CD8-positive, alpha-beta memory T cell (primary cell): ENCODE data around the gene ING4. TPM values are rescaled to one million over a fixed set of nuclear protein-coding genes. Genes with fewer than 3 reads are reported as not detected.

Experiments used
- CTCF ChIA-PET: fragments of 350-600 bp; sonication (Branson Sonifier 250); formaldehyde crosslinking; loops from one replicate; lab custom pipeline; 2021; ENCODE audit warnings: antibody characterized with exemption; lab: Charles Lee
- POLR2A ChIA-PET: fragments of 350-600 bp; sonication (Branson Sonifier 250); formaldehyde crosslinking; loops from one replicate; lab custom pipeline; 2021; ENCODE audit warnings: antibody characterized with exemption; lab: Charles Lee
- DNase-seq, 5 donors: peaks; one replicate each; pipeline versions ENCODE4 v3.0.0 to v3.0.0-alpha.2; 2020 to 2022; ENCODE audit warnings: mixed read lengths in 1 of 5
- H3K27ac ChIP-seq: one replicate; pipeline ENCODE4 v1.7.0; 2013; ENCODE audit warnings: low read depth, mild to moderate bottlenecking, low read length, moderate library complexity
- H3K27me3 ChIP-seq: 2 replicates; pipeline ENCODE4 v1.7.0; 2013; ENCODE audit warnings: low read length, mild to moderate bottlenecking; ENCODE audit not compliant: insufficient read depth, poor library complexity, severe bottlenecking
- H3K36me3 ChIP-seq: 2 replicates; pipeline ENCODE4 v1.7.0; 2013; ENCODE audit warnings: mild to moderate bottlenecking, low read length, moderate library complexity; ENCODE audit not compliant: insufficient read depth
- H3K4me1 ChIP-seq: 2 replicates; pipeline ENCODE4 v1.7.0; 2013; ENCODE audit warnings: mild to moderate bottlenecking, low read length, moderate library complexity; ENCODE audit not compliant: insufficient read depth
- H3K4me3 ChIP-seq: 2 replicates; pipeline ENCODE4 v1.7.0; 2013; ENCODE audit warnings: mild to moderate bottlenecking, low read length
- H3K9me3 ChIP-seq: 2 replicates; pipeline ENCODE4 v1.7.0; 2013; ENCODE audit warnings: mild to moderate bottlenecking, low read length
- H3K27ac Mint-ChIP-seq, 8 donors: one replicate each; pipeline ENCODE4 v1.8.0; 2020 to 2021; ENCODE audit warnings: mixed read lengths in 8 of 8, mild to moderate bottlenecking in 6 of 8, inconsistent platforms in 3 of 8, moderate library complexity in 3 of 8
- H3K27me3 Mint-ChIP-seq, 2 donors: one replicate each; pipeline ENCODE4 v1.8.0; 2020 to 2021; ENCODE audit warnings: mixed read lengths in 2 of 2, mild to moderate bottlenecking in 1 of 2, moderate library complexity in 1 of 2
- H3K36me3 Mint-ChIP-seq, 3 donors: one replicate each; pipeline ENCODE4 v1.8.0; 2020 to 2021; ENCODE audit warnings: mixed read lengths in 3 of 3, inconsistent platforms in 1 of 3, mild to moderate bottlenecking in 1 of 3
- H3K4me1 Mint-ChIP-seq, 3 donors: one replicate each; pipeline ENCODE4 v1.8.0; 2020 to 2021; ENCODE audit warnings: mixed read lengths in 3 of 3, inconsistent platforms in 1 of 3, mild to moderate bottlenecking in 1 of 3
- H3K4me3 Mint-ChIP-seq, 7 donors: one replicate each; pipeline ENCODE4 v1.8.0; 2020 to 2021; ENCODE audit warnings: mixed read lengths in 7 of 7, mild to moderate bottlenecking in 6 of 7, moderate library complexity in 4 of 7, inconsistent platforms in 2 of 7
- H3K9me3 Mint-ChIP-seq, 5 donors: one replicate each; pipeline ENCODE4 v1.8.0; 2020 to 2022; ENCODE audit warnings: mixed read lengths in 5 of 5, mild to moderate bottlenecking in 3 of 5, moderate library complexity in 2 of 5, inconsistent platforms in 1 of 5
- polyA plus RNA-seq: library from polyadenylated mRNA; unstranded; fragments of 300-500 nt; fragmentation: Illumina TruSeq; gene quantifications from one replicate; pipeline ENCODE4 v1.2.3, GENCODE V29; 2021
- total RNA-seq, 2 experiments: library from RNA; stranded (reverse); gene quantifications; one replicate each; pipeline ENCODE4 v1.2.3, GENCODE V29; 2021

Gene ING4
- total and polyA plus RNA-seq, 3 experiments from 2014 or later: 17.4 to 80.3 (median 18.5) TPM

- Histone ChIP-seq H3K4me3 (no peak overlapping the region), H3K9me3 (no peaks in the 10 kb centered on the region), H3K27me3 (peaks cover 26% of the 10 kb centered on the region), H3K36me3 (no peaks in the 10 kb centered on the region), H3K4me1 (peaks cover 5% of the 10 kb centered on the region), H3K27ac (no peak overlapping the region)
- Mint-ChIP-seq H3K4me1 (peaks cover 25 to 28% (median 27%) of the 10 kb centered on the region in 3 donors), H3K4me3 (peak overlapping the region; percentile 61 to 84 (median 75)), H3K36me3 (peaks cover 0 to 2% (median 0%) of the 10 kb centered on the region in 3 donors), H3K27me3 (peaks cover 47 to 49% of the 10 kb centered on the region in 2 donors), H3K9me3 (peaks cover 0 to 4% (median 0%) of the 10 kb centered on the region in 5 donors), H3K27ac (peak overlapping the region in 5 of 8 donors; percentile 24 to 66 (median 40))
- ChIA-PET POLR2A (interaction anchor here (1.1 kb wide), 1 partner anchor 10 kb away, joined by 5 read pairs; the partner anchor contains the start of gene ZNF384), CTCF (interaction anchor here (0.9 to 1.3 kb wide), 2 partner anchors 10 to 17 kb away, joined by 3 read pairs; partner anchors contain the start of gene ZNF384)
- DNase-seq: no peak
Observed at GRCh38 chr12:6699259-6699988, 36.5 kb upstream of the ING4 start.

GRCh38 chr12:6698352-6699046 lies 35.6 kb upstream of the ING4 start:
- H3K4me3 Mint-ChIP-seq: peak overlapping the region in 5 of 7 donors; percentile 37 to 74 (median 46)
- POLR2A ChIA-PET: interaction anchor here (0.5 to 0.8 kb wide), 3 partner anchors 9 to 25 kb away, joined by 3 to 4 read pairs (median 3); partner anchors contain the start of genes COPS7A and ZNF384
- H3K36me3 Mint-ChIP-seq: peaks cover 0 to under 1% (median 0%) of the 10 kb centered on the region in 3 donors
- H3K4me1 Mint-ChIP-seq: peaks cover 25 to 28% (median 27%) of the 10 kb centered on the region in 3 donors
- H3K27ac ChIP-seq: no peak overlapping the region
- no peak for DNase-seq
- no peaks in the 10 kb centered on the region for H3K36me3 ChIP-seq
- peaks cover 26% of the 10 kb centered on the region for H3K27me3 ChIP-seq
- no peak overlapping the region for H3K4me3 ChIP-seq
- H3K9me3 ChIP-seq: no peaks in the 10 kb centered on the region
- H3K9me3 Mint-ChIP-seq: peaks cover 0 to 4% (median 0%) of the 10 kb centered on the region in 5 donors
- H3K4me1 ChIP-seq: peaks cover 5% of the 10 kb centered on the region
- peaks cover 39% of the 10 kb centered on the region in 2 donors for H3K27me3 Mint-ChIP-seq
- CTCF ChIA-PET: interaction anchor here (0.9 to 1.4 kb wide), 3 partner anchors 9 to 80 kb away, joined by 3 read pairs; no protein-coding TSS in a partner anchor
- peak overlapping the region in 2 of 8 donors; percentile 17 to 45 for H3K27ac Mint-ChIP-seq

- Mint-ChIP-seq H3K36me3 (peaks cover 0 to 2% (median 0%) of the 10 kb centered on the region in 3 donors), H3K9me3 (peaks cover 0 to 2% (median 0%) of the 10 kb centered on the region in 5 donors), H3K27me3 (peaks cover 32 to 33% of the 10 kb centered on the region in 2 donors), H3K4me1 (peaks cover 26 to 28% (median 27%) of the 10 kb centered on the region in 3 donors), H3K27ac (peak overlapping the region in 3 of 8 donors; percentile 36 to 64 (median 45)), H3K4me3 (peak overlapping the region in 2 of 7 donors; percentile 15 to 46)
- Histone ChIP-seq H3K27ac (no peak overlapping the region), H3K9me3 (no peaks in the 10 kb centered on the region), H3K36me3 (no peaks in the 10 kb centered on the region), H3K4me3 (no peak overlapping the region), H3K27me3 (peaks cover 26% of the 10 kb centered on the region), H3K4me1 (peaks cover 5% of the 10 kb centered on the region)
- DNase-seq: peak in 1 of 5 donors; percentile 9
- ChIA-PET CTCF (interaction anchor here (1.2 to 1.4 kb wide), 2 partner anchors 8 to 79 kb away, joined by 3 read pairs; no protein-coding TSS in a partner anchor), POLR2A (interaction anchor here (0.6 kb wide), 1 partner anchor 8 kb away, joined by 3 read pairs; the partner anchor contains the start of gene ZNF384)
Observed at GRCh38 chr12:6697584-6698351, 34.8 kb upstream of the ING4 start.

- POLR2A ChIA-PET: no interaction called here
- Mint-ChIP-seq H3K4me1 (peaks cover 26 to 31% (median 28%) of the 10 kb centered on the region in 3 donors), H3K27ac (peak overlapping the region in 1 of 8 donors; percentile 57), H3K36me3 (peaks cover 0 to 5% (median 2%) of the 10 kb centered on the region in 3 donors), H3K27me3 (peaks cover 24 to 26% of the 10 kb centered on the region in 2 donors), H3K4me3 (peak overlapping the region in 1 of 7 donors; percentile 23), H3K9me3 (peaks cover 0 to 2% (median 0%) of the 10 kb centered on the region in 5 donors)
- Histone ChIP-seq H3K9me3 (no peaks in the 10 kb centered on the region), H3K4me1 (peaks cover 5% of the 10 kb centered on the region), H3K27me3 (peaks cover 21% of the 10 kb centered on the region), H3K4me3 (no peak overlapping the region), H3K36me3 (no peaks in the 10 kb centered on the region), H3K27ac (no peak overlapping the region)
- CTCF ChIA-PET: no interaction called here
- no peak for DNase-seq
Observed at GRCh38 chr12:6696690-6697583, 34.0 kb upstream of the ING4 start.

- peak overlapping the region in 1 of 7 donors; percentile 73 for H3K4me3 Mint-ChIP-seq
- no peaks in the 10 kb centered on the region for H3K9me3 ChIP-seq
- peaks cover 1% of the 10 kb centered on the region for H3K4me1 ChIP-seq
- ChIA-PET POLR2A (no interaction called here), CTCF (interaction anchor here (0.7 to 1.2 kb wide), 2 partner anchors 68 to 76 kb away, joined by 3 read pairs; no protein-coding TSS in a partner anchor)
- no peaks in the 10 kb centered on the region for H3K36me3 ChIP-seq
- H3K4me3 ChIP-seq: no peak overlapping the region
- H3K36me3 Mint-ChIP-seq: peaks cover 0 to 5% (median 2%) of the 10 kb centered on the region in 3 donors
- H3K27ac ChIP-seq: no peak overlapping the region
- peaks cover 12 to 13% of the 10 kb centered on the region in 2 donors for H3K27me3 Mint-ChIP-seq
- H3K4me1 Mint-ChIP-seq: peaks cover 16 to 23% (median 20%) of the 10 kb centered on the region in 3 donors
- peak overlapping the region in 1 of 8 donors; percentile 9 for H3K27ac Mint-ChIP-seq
- no peaks in the 10 kb centered on the region for H3K9me3 Mint-ChIP-seq
- no peak for DNase-seq
- H3K27me3 ChIP-seq: peaks cover 8% of the 10 kb centered on the region
Observed at GRCh38 chr12:6695313-6696045, 32.6 kb upstream of the ING4 start.

GRCh38 chr12:6694701-6695100 lies 31.8 kb upstream of the ING4 start:
- peak overlapping the region in 1 of 7 donors; percentile 73 for H3K4me3 Mint-ChIP-seq
- H3K9me3 ChIP-seq: no peaks in the 10 kb centered on the region
- CTCF ChIA-PET: no interaction called here
- POLR2A ChIA-PET: interaction anchor here (0.5 kb wide), 1 partner anchor 46 kb away, joined by 4 read pairs; no protein-coding TSS in a partner anchor
- H3K4me3 ChIP-seq: no peak overlapping the region
- H3K4me1 ChIP-seq: peaks cover 8% of the 10 kb centered on the region
- H3K27me3 ChIP-seq: peaks cover 7% of the 10 kb centered on the region
- peak overlapping the region in 1 of 8 donors; percentile 33 for H3K27ac Mint-ChIP-seq
- no peaks in the 10 kb centered on the region for H3K36me3 ChIP-seq
- DNase-seq: no peak
- H3K4me1 Mint-ChIP-seq: peaks cover 23 to 29% (median 27%) of the 10 kb centered on the region in 3 donors
- no peak overlapping the region for H3K27ac ChIP-seq
- peaks cover 0 to 6% (median 2%) of the 10 kb centered on the region in 3 donors for H3K36me3 Mint-ChIP-seq
- peaks cover 11 to 12% of the 10 kb centered on the region in 2 donors for H3K27me3 Mint-ChIP-seq
- H3K9me3 Mint-ChIP-seq: no peaks in the 10 kb centered on the region
